ENCODE measurements around the gene MMP1. TPM values are rescaled to one million over a fixed set of nuclear protein-coding genes. Genes with fewer than 3 reads are reported as not detected.

MMP1 gene
- total RNA-seq = not detected
- long read RNA-seq = 0 reads

DNA sequence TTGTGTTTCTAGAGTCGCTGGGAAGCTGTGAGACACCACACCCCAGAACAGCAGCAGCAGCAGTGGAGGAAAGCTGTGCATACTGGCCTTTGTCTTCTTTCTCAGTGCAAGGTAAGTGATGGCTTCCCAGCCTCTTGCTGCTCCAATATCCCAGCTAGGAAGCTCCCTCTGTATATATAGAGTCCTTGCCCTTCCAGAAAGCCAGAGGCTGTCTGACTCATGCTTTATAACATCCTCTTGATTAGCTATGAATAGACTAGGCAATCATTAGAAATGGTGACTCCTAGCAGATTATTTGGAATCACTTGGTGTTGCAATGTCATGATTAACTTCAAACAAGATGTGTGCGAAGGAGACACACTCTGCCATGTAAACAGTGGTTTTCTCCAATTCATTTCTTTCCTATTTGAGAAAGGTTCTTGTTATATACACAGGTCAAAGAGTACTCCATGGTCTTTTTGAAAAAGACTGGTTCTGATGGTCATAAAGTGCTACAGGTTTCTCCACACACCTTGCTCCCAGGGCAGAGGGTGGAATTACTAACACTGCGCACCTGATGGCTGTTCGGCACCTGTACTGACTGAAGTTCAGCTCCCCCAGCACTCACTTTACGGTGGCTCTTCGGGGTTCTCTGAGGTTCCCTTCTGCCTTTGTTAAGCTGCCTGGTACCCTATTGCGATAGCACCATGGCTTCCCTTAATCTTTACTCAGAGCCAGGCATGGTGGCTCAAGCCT is at the start of gene MMP1:
Gene MMP1 (minus strand): TSS at position 149 of the 735 bp plus-strand sequence. CDS start 68 bp downstream, at position 81.
- intact Hi-C loops (cut with DNase I) = no loop called here
- ATAC-seq (no peak), DNase-seq (ENCODE audit: missing footprints) (no peak)

DNA sequence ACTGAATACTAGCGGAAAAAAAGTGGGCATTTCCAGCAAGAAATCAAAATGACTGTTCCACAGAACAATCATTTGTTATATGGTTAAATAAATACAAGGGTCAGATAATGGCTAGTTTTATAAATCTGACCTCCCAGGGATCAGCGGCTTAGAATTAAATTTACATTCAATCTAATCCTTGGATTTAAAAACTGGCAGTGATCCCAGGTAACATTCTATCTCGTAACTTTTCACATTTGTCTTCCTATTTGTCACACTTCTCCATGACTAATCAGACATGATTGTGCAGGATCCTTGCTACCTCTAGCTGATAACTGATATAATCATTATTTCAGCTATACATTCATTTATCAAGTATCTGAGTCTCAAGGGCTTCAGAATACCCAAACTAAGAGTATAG is 48.3 kb upstream of the MMP1 start:
- no peak for DNase-seq (ENCODE audit: missing footprints)

DNA sequence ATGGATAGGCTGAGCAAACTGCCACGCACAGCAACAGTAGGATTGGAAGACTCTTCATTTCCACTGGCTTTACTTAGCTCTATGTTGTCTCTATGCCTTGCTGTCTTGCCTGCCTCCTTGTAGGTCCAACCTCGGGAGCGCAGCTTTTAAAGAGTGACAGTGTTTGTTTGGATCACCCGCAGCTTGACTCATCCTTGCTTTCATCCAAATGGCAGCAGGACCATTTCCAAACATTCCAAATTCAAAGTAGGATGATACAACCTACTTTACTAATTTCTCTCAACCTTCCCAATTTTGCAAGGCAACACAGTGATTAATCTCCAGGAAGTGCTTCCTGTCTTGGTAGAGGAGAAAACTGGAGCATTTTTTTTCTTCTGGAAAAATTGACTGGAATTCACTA is 45.5 kb upstream of the MMP1 start, which contains the start of gene MMP3:
Gene MMP3 (minus strand): TSS at position 121 of the 400 bp plus-strand sequence. CDS start 63 bp downstream, at position 58.
- no peak for DNase-seq (ENCODE audit: missing footprints)
- no peak for ATAC-seq
- intact Hi-C loops (cut with DNase I) = no loop called here

More for the DNA sequence above, 48.3 kb upstream of the MMP1 start:
- no peak for ATAC-seq
- intact Hi-C loops (cut with DNase I) = no loop called here

DNA sequence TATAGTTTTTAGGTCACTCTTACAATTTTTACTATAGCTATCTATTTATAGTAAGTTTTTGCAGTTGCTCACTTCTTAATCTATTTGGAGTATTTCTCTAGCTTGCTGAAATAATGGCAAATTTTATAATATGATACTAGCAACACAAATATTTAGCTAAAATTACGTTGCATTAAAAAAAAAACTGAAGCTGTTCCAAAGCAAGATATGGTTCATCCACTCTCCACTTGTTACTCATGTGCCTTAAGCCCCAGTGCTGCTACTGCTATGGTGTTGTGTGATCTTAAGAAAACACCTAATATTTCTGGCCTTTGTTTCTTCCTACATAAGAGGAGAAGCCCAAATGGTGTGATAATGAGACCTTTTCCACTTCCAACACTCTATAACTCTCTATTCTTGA is 45.0 kb upstream of the MMP1 start:
- intact Hi-C loops (cut with DNase I) = no loop called here
- ATAC-seq (no peak), DNase-seq (ENCODE audit: missing footprints) (no peak)

DNA sequence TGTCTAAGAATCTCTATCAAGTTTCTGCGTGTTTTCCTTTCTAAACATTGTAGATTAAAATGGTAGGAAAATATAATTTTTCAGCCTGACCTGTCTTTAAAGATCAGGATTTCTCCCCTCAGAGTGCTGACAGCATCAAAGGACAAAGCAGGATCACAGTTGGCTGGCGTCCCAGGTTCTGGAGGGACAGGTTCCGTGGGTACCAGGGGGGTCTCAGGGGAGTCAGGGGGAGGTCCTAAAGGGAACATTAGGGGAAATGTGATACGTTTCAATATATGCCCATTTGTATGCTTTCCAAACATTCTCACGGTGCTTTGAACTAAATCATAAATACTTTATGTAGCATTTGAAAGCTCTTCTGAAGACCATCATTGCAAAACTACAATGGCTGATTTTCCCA is 42.1 kb upstream of the MMP1 start:
- DNase-seq (ENCODE audit: missing footprints) = no peak
- ATAC-seq = no peak
- intact Hi-C loops (cut with DNase I) = no loop called here

DNA sequence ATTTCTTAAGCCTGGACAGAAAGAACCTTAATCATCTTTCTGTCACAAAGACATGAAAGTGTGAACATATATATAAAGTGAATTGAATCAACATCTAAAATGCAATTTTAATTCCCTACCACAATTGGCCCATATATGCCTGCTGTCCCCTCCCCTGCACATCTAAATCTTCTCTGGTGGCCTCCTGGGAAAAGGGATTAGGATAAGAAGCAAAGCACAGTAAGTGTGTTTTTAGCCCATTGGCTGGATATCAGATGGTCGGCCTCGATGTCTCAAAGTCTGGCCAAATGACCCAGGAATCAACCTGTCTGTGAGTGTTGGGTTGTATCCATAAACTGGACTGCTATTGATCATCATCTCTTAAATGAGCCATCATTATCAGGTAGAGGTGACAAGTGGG is 39.7 kb upstream of the MMP1 start:
- intact Hi-C loops (cut with DNase I) = no loop called here

DNA sequence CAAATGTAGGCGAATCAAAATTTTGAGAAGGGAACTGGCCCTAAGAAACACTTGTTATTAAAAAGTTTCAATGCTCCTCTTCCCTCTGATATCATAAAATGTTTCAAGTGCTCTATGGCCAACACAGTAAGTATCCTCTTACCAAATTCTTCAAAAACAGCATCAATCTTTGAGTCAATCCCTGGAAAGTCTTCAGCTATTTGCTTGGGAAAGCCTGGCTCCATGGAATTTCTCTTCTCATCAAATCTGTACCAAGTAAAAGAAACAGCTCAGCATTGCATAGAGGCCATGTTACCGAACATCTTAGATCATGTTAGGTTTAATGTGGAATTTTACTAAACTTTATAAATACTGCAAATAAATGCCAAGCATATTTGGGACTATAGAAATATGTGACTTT is 39.2 kb upstream of the MMP1 start:
- DNase-seq (ENCODE audit: missing footprints) (no peak), ATAC-seq (no peak)
- intact Hi-C loops (cut with DNase I) = no loop called here

More for the DNA sequence above, 39.7 kb upstream of the MMP1 start:
- ATAC-seq = no peak
- DNase-seq (ENCODE audit: missing footprints) = no peak

DNA sequence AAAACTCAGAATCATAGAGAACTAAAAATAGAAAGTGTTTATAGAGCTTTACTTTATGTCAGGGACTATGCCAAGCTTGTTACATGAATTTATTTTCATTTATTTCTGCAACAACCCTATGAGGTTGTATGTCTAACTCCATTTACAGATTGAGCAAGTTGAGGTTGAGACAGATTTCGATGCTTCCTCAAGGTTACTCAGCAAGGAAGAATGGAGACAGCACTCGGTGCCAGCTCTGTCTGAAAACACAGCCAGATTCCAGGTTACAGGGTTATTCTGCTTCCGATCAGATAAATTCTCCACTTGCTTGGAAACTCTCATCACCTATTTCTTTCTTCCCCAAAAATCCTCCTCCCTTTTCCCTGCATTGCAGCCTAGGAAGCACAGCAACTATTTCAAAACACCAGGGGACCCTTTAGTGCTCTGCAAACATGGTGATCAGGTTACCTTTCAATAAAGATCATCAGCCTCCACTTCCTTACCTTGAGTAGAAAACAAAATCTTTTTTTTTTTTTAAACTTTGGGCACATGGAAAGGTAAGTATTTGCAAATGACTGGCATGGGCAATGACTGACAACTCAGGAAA is 38.4 kb upstream of the MMP1 start:
- intact Hi-C loops (cut with DNase I) = no loop called here
- DNase-seq (ENCODE audit: missing footprints) (no peak), ATAC-seq (no peak)

DNA sequence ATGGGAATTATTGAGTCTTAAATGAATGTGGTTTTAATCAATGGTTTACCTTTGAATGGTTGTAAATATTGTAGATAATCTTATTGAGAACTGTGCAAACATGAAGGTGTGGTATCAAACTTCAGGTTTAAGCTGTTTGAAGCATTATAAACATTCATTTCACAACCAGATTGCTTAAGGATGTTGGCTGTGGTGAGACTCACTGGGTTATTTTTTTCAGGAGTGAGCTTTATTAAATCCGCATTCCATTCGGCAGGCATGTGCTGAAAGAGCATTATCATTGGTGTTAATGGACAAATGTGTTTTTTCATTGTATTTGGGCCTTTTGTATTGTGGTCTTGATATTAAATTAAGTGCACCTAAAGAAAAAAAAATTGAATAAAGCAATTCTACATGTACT is 35.8 kb upstream of the MMP1 start:
- no peak for ATAC-seq
- no peak for DNase-seq (ENCODE audit: missing footprints)
- intact Hi-C loops (cut with DNase I) = no loop called here

DNA sequence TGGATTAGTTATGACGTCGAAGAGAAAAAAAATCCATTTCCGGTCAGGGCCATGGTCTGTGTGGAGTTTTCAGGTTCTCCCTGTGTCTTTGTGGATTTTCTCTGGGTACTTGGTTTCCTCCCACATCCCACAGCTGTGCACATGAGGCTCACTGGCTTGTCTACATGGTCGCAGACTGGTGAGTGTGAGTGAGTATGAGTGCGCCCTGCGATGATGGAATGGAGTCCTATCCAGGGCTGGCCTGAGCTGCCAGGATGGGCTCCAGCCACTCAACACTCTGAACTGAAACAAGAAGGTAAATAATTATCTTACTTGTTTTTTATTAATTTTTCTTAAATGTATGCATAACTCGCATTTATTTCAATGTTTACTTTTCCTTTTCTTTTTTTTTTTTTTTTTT is 34.7 kb upstream of the MMP1 start:
- DNase-seq (ENCODE audit: missing footprints) (no peak), ATAC-seq (no peak)
- intact Hi-C loops (cut with DNase I) = no loop called here

DNA sequence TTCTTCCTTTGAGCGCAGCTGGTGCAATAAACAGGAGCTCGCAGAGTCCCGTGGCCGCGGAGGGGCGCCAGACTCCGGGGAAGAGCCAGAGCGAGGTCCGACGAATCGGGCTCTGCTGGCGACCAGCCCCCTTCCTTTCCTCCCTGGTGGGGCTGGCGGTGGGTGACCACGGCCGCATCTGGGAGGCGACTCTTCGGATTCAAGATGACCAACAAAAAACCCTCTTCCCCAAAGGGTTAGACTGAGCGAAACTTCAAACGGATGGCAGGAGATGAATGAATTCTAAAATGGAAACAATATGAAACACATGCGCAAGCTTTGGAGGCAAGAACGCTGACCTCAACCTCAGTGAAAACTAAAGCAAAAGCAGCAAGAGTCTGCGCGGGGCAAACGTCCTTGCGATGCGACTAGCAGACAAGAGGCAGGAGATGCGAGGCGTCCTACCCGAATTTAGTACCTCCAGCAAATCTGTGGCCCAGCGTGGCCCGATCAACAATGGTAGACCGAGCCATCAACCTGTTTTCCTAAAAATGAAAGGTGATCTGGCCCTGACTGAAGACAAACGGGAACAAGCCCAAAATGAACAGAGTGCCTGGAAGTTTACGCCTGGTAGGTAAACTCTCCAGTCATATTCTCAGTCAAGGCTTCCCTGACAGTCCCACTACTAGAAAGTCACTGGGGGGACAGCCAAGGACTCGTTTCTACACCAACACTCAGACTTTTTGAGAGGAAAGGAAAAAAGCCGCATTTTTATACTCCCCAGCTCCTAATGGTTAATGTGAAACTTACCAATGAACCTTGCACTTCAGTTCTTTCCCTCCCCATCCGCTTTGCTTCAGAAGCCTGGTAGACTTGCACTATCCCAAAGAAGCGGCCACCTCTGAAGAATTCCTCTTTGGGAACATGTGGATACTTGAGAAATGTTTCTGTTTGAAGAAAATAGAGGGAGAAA is 33.8 kb upstream of the MMP1 start:
- intact Hi-C loops (cut with DNase I) = no loop called here
- ATAC-seq = no peak
- no peak for DNase-seq (ENCODE audit: missing footprints)

DNA sequence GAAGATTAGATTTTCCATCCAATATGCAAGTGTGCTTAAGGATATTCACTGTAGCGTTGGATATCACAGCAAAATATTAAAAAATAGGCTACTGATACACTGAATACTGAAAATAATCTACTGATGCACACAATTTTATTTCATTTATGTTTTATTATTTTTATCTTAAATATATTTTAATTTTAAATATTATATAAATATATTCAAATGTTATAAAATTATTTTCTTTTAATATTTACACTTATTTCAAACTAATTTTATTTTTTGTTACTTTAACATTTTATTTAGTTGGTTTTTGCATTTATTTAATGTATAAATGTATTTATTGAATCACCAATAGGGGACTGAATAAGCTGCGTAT is 33.1 kb upstream of the MMP1 start:
- ATAC-seq (no peak), DNase-seq (ENCODE audit: missing footprints) (no peak)
- intact Hi-C loops (cut with DNase I) = no loop called here

DNA sequence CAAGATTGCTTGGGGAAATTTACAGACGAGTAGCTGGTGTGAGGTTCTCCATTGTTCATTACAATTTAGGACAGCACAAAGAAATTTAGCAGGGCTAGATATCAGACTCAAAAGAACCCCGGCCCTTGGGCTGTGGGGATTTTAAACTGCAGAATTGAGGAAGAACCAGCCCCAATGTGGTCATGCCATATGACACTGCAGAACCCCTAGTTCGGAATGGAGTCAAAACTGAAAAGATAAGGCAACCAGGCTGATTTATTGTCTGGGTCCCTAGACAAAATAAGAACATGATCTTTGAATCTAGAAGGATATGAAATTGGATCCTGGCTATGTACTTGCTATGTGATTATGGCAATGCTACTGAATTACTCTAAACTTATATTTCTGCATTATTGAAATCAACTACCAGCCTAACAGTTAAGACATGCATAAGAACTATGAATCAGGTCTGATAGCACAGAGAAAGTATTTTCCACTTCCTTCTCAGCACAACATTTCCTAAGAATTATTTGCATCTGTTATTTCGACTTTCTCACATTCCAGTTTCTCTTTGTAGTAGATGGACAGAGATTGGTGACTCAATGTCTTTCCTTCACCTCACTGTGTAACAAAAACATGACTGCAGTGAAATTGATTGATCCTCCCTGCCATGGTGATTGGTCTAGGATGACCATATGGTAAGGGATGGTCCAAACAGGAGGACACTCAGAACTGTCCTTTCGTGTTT is 32.2 kb upstream of the MMP1 start:
- no peak for ATAC-seq
- intact Hi-C loops (cut with DNase I) = no loop called here

DNA sequence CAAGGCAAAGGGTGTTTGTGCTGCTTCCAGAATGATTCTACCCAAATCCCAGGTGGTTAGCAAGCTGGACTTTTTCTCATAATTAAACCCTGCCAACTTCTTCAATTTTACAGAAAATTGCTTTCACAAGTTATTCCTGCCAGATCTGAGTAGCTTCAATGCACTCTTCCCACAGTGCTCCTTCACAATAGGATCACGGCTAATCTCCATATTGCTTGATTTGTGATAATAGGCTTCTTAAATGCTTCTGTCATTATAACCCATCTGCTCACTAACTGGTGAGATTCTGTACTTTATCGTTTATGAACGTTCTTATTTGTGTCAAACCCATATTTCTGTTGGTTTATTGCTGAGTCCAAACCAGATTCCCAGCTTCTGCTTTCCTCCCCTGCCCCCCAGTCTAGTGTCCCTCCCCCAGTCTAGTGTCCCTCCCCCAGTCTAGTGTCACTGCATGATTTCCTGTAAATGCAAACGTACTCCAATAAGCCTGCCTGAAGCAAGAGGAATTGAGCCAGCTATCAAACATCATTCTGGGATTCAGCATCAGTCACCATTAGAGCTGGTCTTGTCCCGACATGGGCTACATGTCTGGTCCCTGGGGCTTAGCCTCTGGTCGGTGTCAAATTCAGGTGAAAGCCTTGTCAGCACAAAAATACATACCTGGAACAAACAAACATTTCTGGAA is 31.5 kb upstream of the MMP1 start:
- intact Hi-C loops (cut with DNase I) = no loop called here
- no peak for DNase-seq (ENCODE audit: missing footprints)
- no peak for ATAC-seq

More for the DNA sequence above, 32.2 kb upstream of the MMP1 start:
- no peak for DNase-seq (ENCODE audit: missing footprints)

DNA sequence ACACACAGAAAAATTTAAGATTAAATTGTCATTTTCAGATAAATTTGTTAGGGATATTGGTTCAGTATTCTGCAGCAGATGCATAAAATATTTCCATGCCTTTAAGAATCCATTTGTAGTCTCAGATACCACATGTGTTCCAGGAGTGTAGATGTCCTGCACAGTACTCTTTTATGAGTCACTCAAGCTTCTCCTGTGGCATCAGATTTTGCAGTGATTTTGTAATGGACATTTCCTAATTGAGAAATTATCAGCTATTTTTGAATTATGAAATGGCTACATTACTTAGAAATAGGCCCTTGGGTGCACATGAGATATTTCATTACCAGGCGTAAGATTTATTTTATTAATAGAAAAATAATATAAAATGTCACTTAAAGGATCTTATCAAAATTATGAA is 26.6 kb upstream of the MMP1 start:
- intact Hi-C loops (cut with DNase I) = no loop called here
- ATAC-seq = no peak
- DNase-seq (ENCODE audit: missing footprints) = no peak

DNA sequence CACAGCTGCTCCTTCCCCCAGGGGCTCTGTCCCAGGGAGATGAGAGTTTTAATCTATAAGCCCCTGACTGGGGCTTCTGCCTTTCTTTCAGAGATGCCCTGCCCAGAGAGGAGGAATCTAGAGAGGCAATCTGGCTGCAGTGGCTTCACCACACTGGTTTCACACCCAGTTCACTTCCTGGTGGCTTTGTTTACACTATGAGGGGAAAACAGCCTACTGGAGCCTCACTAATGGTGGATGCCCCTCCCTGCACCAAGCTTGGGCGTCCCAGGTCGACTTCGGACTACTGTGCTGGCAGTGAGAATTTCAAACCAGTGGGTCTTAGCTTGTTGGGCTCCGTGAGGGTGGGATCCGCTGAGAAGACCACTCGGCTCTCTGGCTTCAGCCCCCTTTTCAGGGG is 21.5 kb upstream of the MMP1 start:
- DNase-seq (ENCODE audit: missing footprints) (no peak), ATAC-seq (no peak)
- intact Hi-C loops (cut with DNase I) = no loop called here

DNA sequence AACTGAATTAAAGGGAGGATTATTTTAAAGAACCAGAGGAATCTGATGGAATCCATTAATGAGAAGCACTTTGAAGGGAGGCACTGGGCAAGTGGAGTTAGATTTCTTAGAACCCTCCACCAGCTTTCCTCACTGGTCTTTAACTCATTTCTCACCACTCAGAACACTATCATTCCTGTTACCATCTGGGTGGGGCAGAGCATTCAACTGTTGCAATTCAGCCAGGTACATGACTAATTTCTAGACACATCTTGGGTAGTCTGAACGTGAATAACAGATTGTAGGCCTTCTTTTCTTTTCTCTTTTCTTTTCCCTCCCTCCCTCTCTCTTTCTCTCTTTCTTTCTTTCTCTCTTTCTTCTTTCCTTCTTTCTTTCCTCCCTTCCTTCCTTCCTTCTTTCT is 15.5 kb upstream of the MMP1 start:
- no peak for DNase-seq (ENCODE audit: missing footprints)
- intact Hi-C loops (cut with DNase I) = no loop called here
- no peak for ATAC-seq

DNA sequence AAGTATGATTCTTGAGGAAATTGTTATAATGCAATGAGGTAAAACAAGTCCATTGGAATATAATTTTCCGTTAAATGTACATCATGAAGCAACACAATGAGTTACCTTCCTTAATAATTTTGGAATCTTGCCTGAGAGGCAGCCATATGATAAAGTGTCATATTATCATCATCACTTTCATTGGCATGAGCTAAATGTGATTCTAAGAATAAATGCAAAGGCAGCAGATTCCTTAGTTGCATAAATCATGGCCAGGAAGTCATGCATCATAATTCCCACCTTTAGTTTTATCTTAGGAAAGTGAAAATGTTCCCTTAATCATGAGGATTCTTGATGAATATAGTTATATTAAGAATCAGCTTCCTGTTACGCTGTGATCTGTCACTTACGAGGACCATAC is 14.2 kb upstream of the MMP1 start:
- DNase-seq (ENCODE audit: missing footprints) = no peak
- intact Hi-C loops (cut with DNase I) = no loop called here
- no peak for ATAC-seq
